AG10803 (cell line): ENCODE measurements around the gene CAPZA1.
A peak's percentile ranks its signal among the peaks of the same experiment; 100 is the strongest.

Experiments
- DNase-seq: peaks from one replicate; pipeline ENCODE4 v3.0.0; 2010; ENCODE audit warnings: low read depth
- H3K4me3 ChIP-seq: 2 replicates; pipeline ENCODE4 v1.5.1; 2011; ENCODE audit warnings: mild to moderate bottlenecking, low read length, control low read depth
- CTCF ChIP-seq: conservative IDR thresholded peaks from 2 replicates; pipeline ENCODE4 v1.5.1; 2011; ENCODE audit warnings: mild to moderate bottlenecking, low read length, control low read depth, inconsistent platforms

The CAPZA1 gene

GRCh38 chr1:112619518-112620376 lies at the start of gene CAPZA1:
TSS of gene CAPZA1 (plus strand) at chr1:112619832. CDS start at chr1:112619845, 13 bp downstream.
- peak; percentile 91 for DNase-seq

GRCh38 chr1:112575154-112575804 lies 44.4 kb upstream of the CAPZA1 start:
- no peak for TF ChIP-seq CTCF
- H3K4me3 ChIP-seq = no peak overlapping the region
- DNase-seq = peak; percentile 73

More at GRCh38 chr1:112619518-112620376, at the start of gene CAPZA1:
- peak within 1 kb of the TSS; percentile 100 for H3K4me3 ChIP-seq
- no peak for TF ChIP-seq CTCF

- DNase-seq = no peak
- H3K4me3 ChIP-seq = no peak overlapping the region
- TF ChIP-seq CTCF = no peak
Measured at GRCh38 chr1:112576240-112576639, 43.4 kb upstream of the CAPZA1 start.

GRCh38 chr1:112579801-112580510 lies 39.7 kb upstream of the CAPZA1 start:
- H3K4me3 ChIP-seq = no peak overlapping the region
- DNase-seq = peak; percentile 63
- TF ChIP-seq CTCF = no peak

- DNase-seq = no peak
- no peak for TF ChIP-seq CTCF
- H3K4me3 ChIP-seq = no peak overlapping the region
Measured at GRCh38 chr1:112581586-112582192, 37.9 kb upstream of the CAPZA1 start.

GRCh38 chr1:112583366-112583765 lies 36.3 kb upstream of the CAPZA1 start:
- DNase-seq = no peak
- no peak for TF ChIP-seq CTCF
- no peak overlapping the region for H3K4me3 ChIP-seq
